ENCODE results near the gene DDTL.

The DDTL gene

GRCh38 chr22:24006207-24006913 lies 39.7 kb downstream of the DDTL start:
- no peak for DNase-seq (ENCODE audit: low spot score)

GRCh38 chr22:24006914-24007214 lies 40.2 kb downstream of the DDTL start:
- no peak for DNase-seq (ENCODE audit: low spot score)

- DNase-seq (ENCODE audit: low spot score), result no peak
Measured at GRCh38 chr22:24007253-24008021, 40.7 kb downstream of the DDTL start.

GRCh38 chr22:24008022-24008283 lies 41.3 kb downstream of the DDTL start:
- DNase-seq (ENCODE audit: low spot score), result no peak

- DNase-seq (ENCODE audit: low spot score), result no peak
Measured at GRCh38 chr22:24008381-24009226, 41.9 kb downstream of the DDTL start.

- no peak for DNase-seq (ENCODE audit: low spot score)
Measured at GRCh38 chr22:24009227-24010017, 42.7 kb downstream of the DDTL start.

GRCh38 chr22:24010018-24010391 lies 43.3 kb downstream of the DDTL start:
- no peak for DNase-seq (ENCODE audit: low spot score)

- DNase-seq (ENCODE audit: low spot score), result no peak
Measured at GRCh38 chr22:24011735-24012068, 45.0 kb downstream of the DDTL start.

GRCh38 chr22:24016156-24016555 lies 49.5 kb downstream of the DDTL start:
- no peak for DNase-seq (ENCODE audit: low spot score)

GRCh38 chr22:24021304-24021703 lies 54.6 kb downstream of the DDTL start:
- no peak for DNase-seq (ENCODE audit: low spot score)
